ENCODE results near the gene FBF1.

DNA sequence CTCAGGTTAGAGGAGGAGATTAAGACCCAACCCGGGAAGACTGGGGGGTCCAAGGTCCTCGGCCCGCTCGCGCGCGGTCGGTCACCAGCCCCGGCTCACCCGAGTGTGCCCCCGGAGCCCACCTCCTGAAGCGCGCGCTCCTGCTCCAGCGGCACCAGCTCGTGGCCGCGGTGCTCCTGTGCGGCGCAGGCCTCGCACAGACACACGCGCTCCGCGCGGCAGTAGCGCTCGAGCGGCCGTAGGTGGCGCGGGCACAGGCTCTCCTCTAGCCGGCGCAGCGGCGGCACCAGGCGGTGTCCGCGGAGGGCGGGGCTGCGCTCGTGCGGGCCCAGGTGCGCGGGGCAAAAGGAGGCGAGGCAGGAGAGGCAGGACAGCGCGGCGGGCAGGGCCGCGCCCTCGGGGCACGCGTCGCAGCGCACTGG is 63.1 kb downstream of the FBF1 start:
- TF ChIP-seq POLR2A (IDR thresholded peaks at IDR 0.05) (no peak), POLR2AphosphoS5 (IDR thresholded peaks at IDR 0.05) (no peak)
- TF ChIP-seq, protein P1, sequence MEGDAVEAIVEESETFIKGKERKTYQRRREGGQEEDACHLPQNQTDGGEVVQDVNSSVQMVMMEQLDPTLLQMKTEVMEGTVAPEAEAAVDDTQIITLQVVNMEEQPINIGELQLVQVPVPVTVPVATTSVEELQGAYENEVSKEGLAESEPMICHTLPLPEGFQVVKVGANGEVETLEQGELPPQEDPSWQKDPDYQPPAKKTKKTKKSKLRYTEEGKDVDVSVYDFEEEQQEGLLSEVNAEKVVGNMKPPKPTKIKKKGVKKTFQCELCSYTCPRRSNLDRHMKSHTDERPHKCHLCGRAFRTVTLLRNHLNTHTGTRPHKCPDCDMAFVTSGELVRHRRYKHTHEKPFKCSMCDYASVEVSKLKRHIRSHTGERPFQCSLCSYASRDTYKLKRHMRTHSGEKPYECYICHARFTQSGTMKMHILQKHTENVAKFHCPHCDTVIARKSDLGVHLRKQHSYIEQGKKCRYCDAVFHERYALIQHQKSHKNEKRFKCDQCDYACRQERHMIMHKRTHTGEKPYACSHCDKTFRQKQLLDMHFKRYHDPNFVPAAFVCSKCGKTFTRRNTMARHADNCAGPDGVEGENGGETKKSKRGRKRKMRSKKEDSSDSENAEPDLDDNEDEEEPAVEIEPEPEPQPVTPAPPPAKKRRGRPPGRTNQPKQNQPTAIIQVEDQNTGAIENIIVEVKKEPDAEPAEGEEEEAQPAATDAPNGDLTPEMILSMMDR (IDR thresholded peaks at IDR 0.05), result peak; percentile 42 to 54 (median 43)

Measured in breast epithelium (tissue), 3 donors.